GM21526 (cell line): ENCODE data around the gene DLGAP1.

Source experiments
- ATAC-seq: cut with Tn5 transposase; IDR thresholded peaks from one replicate; pipeline ENCODE4 v1.9.1; 2021; ENCODE audit warnings: moderate library complexity; ENCODE audit not compliant: unreplicated experiment, low FRiP score

Gene DLGAP1

GRCh38 chr18:3799515-3799914, 655.6 kb downstream of the DLGAP1 start:
- no peak for ATAC-seq

GRCh38 chr18:3798032-3798431, 657.1 kb downstream of the DLGAP1 start:
- no peak for ATAC-seq

- no peak for ATAC-seq
Observed at GRCh38 chr18:3796434-3796833, 658.7 kb downstream of the DLGAP1 start.

GRCh38 chr18:3794537-3795348, 660.4 kb downstream of the DLGAP1 start:
- no peak for ATAC-seq

GRCh38 chr18:3793545-3793944, 661.6 kb downstream of the DLGAP1 start:
- no peak for ATAC-seq

GRCh38 chr18:3793111-3793510, 662.0 kb downstream of the DLGAP1 start:
- ATAC-seq = no peak

- no peak for ATAC-seq
Observed at GRCh38 chr18:3792711-3793110, 662.4 kb downstream of the DLGAP1 start.

GRCh38 chr18:3791238-3791637, 663.9 kb downstream of the DLGAP1 start:
- no peak for ATAC-seq

GRCh38 chr18:3790703-3791102, 664.4 kb downstream of the DLGAP1 start:
- ATAC-seq = no peak

GRCh38 chr18:3789525-3789924, 665.6 kb downstream of the DLGAP1 start:
- ATAC-seq = no peak

GRCh38 chr18:3784949-3785348, 670.2 kb downstream of the DLGAP1 start:
- ATAC-seq = no peak

- no peak for ATAC-seq
Observed at GRCh38 chr18:3782901-3783300, 672.2 kb downstream of the DLGAP1 start.

GRCh38 chr18:3777719-3778118, 677.4 kb downstream of the DLGAP1 start:
- ATAC-seq = no peak

GRCh38 chr18:3777122-3777521, 678.0 kb downstream of the DLGAP1 start:
- no peak for ATAC-seq

GRCh38 chr18:3775996-3776395, 679.1 kb downstream of the DLGAP1 start:
- no peak for ATAC-seq

GRCh38 chr18:3773303-3773702, 681.8 kb downstream of the DLGAP1 start:
- no peak for ATAC-seq

- peak; percentile 97 for ATAC-seq
Observed at GRCh38 chr18:3771121-3771971, 683.8 kb downstream of the DLGAP1 start.

GRCh38 chr18:3761266-3761665, 693.8 kb downstream of the DLGAP1 start:
- no peak for ATAC-seq

GRCh38 chr18:3760741-3761140, 694.4 kb downstream of the DLGAP1 start:
- no peak for ATAC-seq

GRCh38 chr18:3759099-3759498, 696.0 kb downstream of the DLGAP1 start:
- ATAC-seq = no peak

GRCh38 chr18:3758531-3758930, 696.6 kb downstream of the DLGAP1 start:
- no peak for ATAC-seq

GRCh38 chr18:3757361-3757760, 697.7 kb downstream of the DLGAP1 start:
- ATAC-seq = no peak
